PC-3 (cell line): Measurements from ENCODE around the gene PI4KB.

ENCODE experiments used
- CTCF ChIP-seq: fragments of 300-600 bp; sonication (generic); conservative IDR thresholded peaks from 2 replicates; pipeline ENCODE4 v1.5.1; 2017; ENCODE audit warnings: antibody characterized with exemption, low read depth, mild to moderate bottlenecking, low read length
- EZH2phosphoT487 ChIP-seq: fragments of 300-600 bp; sonication (generic); IDR thresholded peaks from 2 replicates; pipeline ENCODE4 v1.6.1; 2018; ENCODE audit warnings: mild to moderate bottlenecking, antibody characterized with exemption, low read length, borderline replicate concordance

- TF ChIP-seq CTCF (no peak), EZH2phosphoT487 (no peak)
These were observed 35.3 kb upstream of the PI4KB start for GRCh38 chr1:151362308-151363155.
